Glutamatergic neuron (in vitro differentiated cells): ENCODE data around the gene CAMK2D. TPM values are rescaled to one million over a fixed set of nuclear protein-coding genes. Genes with fewer than 3 reads are reported as not detected.

Experiments used
- DNase-seq: peaks from one replicate; pipeline ENCODE4 v3.0.0; 2022
- H3K27ac Mint-ChIP-seq: one replicate; pipeline ENCODE4 v1.8.0; 2020; ENCODE audit warnings: mild to moderate bottlenecking, mixed read lengths, inconsistent platforms; ENCODE audit not compliant: unreplicated experiment
- H3K27me3 Mint-ChIP-seq: one replicate; pipeline ENCODE4 v1.8.0; 2020; ENCODE audit warnings: mild to moderate bottlenecking, moderate library complexity, mixed read lengths, inconsistent platforms; ENCODE audit not compliant: unreplicated experiment
- H3K36me3 Mint-ChIP-seq: one replicate; pipeline ENCODE4 v1.8.0; 2020; ENCODE audit warnings: mild to moderate bottlenecking, mixed read lengths, inconsistent platforms; ENCODE audit not compliant: unreplicated experiment
- H3K4me1 Mint-ChIP-seq: one replicate; pipeline ENCODE4 v1.8.0; 2020; ENCODE audit warnings: mild to moderate bottlenecking, low read depth, mixed read lengths, inconsistent platforms; ENCODE audit not compliant: unreplicated experiment
- H3K4me3 Mint-ChIP-seq: one replicate; pipeline ENCODE4 v1.8.0; 2020; ENCODE audit warnings: mild to moderate bottlenecking, mixed read lengths, inconsistent platforms; ENCODE audit not compliant: unreplicated experiment
- H3K9me3 Mint-ChIP-seq: one replicate; pipeline ENCODE4 v1.8.0; 2020; ENCODE audit warnings: mild to moderate bottlenecking, moderate library complexity, mixed read lengths, inconsistent platforms; ENCODE audit not compliant: unreplicated experiment
- total RNA-seq: library from RNA; stranded (reverse); fragmentation: NEBNext Ultra II Directional; extraction: Animal tissue kit (Norgen Biotek cat#: 25700); gene quantifications from one replicate; pipeline ENCODE4 v1.2.1, GENCODE V29; 2021; ENCODE audit not compliant: unreplicated experiment
- TF ChIP-seq, protein P1 (sequence below): fragments of 200-600 bp; sonication (generic); IDR thresholded peaks from one replicate; pipeline ENCODE4 v1.5.0; 2021; ENCODE audit not compliant: partially characterized antibody, unreplicated experiment

The CAMK2D gene
- total RNA-seq, 1 donor from 2014 or later: 24.8 TPM

DNA sequence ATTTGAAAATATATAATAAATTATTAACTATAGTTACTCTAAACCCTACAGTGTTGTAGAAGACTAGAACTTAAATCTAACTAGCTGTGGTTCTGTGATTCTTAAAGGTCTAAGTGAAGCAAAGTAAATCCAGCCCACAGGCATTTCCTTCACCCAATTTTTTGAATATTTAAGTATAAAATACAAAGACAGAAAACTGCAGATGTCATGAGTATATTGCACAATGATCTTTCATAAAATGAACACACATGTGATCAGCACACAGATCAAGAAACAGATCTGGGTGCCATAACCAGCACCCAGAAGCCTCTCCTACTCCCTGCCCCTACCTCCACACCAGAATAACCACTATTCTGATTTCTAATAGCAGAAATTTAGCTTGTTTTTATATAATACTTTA, 82.9 kb downstream of the CAMK2D start:
- no peak overlapping the region for H3K27ac Mint-ChIP-seq
- no peak overlapping the region for H3K4me3 Mint-ChIP-seq
- TF ChIP-seq, protein P1, sequence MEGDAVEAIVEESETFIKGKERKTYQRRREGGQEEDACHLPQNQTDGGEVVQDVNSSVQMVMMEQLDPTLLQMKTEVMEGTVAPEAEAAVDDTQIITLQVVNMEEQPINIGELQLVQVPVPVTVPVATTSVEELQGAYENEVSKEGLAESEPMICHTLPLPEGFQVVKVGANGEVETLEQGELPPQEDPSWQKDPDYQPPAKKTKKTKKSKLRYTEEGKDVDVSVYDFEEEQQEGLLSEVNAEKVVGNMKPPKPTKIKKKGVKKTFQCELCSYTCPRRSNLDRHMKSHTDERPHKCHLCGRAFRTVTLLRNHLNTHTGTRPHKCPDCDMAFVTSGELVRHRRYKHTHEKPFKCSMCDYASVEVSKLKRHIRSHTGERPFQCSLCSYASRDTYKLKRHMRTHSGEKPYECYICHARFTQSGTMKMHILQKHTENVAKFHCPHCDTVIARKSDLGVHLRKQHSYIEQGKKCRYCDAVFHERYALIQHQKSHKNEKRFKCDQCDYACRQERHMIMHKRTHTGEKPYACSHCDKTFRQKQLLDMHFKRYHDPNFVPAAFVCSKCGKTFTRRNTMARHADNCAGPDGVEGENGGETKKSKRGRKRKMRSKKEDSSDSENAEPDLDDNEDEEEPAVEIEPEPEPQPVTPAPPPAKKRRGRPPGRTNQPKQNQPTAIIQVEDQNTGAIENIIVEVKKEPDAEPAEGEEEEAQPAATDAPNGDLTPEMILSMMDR: no peak
- no peaks in the 10 kb centered on the region for H3K36me3 Mint-ChIP-seq
- no peaks in the 10 kb centered on the region for H3K9me3 Mint-ChIP-seq
- peaks cover 16% of the 10 kb centered on the region for H3K4me1 Mint-ChIP-seq
- DNase-seq: no peak
- no peaks in the 10 kb centered on the region for H3K27me3 Mint-ChIP-seq

DNA sequence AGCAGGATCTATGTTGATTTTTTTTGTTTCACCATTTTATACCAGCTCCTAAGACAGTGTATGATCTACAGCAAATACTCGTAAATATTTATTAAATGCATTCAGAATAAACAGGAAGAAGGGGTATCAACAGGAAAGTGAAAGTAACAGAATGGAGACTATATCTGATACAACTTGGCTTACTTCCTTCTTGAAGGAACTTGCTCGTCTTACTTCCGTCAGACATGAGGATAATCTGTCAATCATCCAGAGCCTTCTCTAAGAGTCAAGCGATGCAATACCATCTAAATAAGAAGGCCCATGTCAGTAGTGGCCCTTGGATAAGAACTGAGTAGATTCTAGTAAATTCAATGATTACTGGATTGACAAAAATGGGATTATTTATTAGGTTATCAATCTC, 84.2 kb downstream of the CAMK2D start:
- Mint-ChIP-seq H3K27me3 (no peaks in the 10 kb centered on the region), H3K36me3 (no peaks in the 10 kb centered on the region), H3K27ac (no peak overlapping the region), H3K4me3 (no peak overlapping the region), H3K4me1 (peaks cover 19% of the 10 kb centered on the region), H3K9me3 (no peaks in the 10 kb centered on the region)
- no peak for DNase-seq
- TF ChIP-seq, protein P1: no peak

DNA sequence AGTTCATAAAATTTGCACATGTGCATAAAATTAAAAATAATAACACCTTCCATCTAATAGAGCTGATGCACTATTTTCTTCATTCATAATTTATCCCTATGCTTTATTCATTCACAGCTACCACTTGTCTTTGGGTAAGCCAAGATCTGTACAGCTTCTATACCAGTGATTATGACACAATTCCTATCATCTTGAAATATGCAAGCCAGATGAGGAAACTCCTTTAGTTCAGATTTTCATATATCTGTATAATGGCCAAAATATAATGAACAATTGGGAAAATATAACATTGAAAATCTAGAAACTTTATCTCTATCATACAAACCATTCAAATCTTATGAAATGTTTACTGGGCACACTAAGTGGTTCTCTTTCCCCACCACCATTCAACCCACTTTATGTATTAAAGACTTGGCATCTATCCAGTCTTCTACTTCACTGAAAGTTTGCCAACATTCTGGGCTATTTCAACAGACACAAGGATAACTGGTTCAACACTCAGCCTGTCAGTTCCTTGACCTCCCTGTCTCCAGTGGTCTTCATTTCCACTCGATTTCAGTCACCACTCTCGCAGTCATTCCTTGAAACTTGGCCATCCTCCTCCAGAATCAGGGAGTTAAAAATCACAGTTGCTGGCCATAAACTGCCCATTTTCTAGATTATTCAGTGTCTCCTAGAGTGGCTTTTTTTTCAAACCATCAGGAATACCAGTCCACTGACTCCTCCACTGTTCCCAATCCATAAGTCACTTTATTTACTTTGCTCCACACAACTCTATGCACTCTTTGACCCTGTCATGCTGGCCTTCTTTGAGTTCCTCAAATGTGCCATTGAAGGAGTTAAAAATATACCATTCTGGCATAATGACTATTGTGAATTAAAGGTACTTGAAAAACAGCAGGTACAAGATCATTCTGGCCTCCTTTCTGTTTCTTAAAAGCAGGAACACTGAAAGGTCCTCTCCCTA, 85.5 kb downstream of the CAMK2D start:
- Mint-ChIP-seq H3K4me3 (no peak overlapping the region), H3K36me3 (no peaks in the 10 kb centered on the region), H3K27ac (no peak overlapping the region), H3K9me3 (no peaks in the 10 kb centered on the region), H3K4me1 (peaks cover 22% of the 10 kb centered on the region), H3K27me3 (no peaks in the 10 kb centered on the region)
- no peak for DNase-seq
- TF ChIP-seq, protein P1: no peak

DNA sequence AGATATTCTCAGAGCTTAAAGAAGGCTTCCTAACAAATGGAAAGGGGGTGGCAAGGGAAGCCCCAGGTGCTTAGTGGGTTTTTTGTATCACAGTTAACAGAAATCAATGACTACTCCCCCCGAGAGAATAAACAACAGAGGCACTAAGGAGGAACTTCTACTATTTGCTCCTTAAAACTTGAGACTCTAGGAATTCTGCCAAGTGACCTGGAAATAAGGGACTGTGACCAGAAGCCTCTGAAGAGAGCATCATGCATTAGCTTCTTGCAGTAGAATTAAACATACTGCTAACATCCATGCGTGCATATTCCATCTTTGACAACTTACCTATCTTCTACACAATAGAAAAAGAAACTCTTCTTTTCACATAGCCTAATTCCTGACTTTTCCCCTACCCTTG, 86.8 kb downstream of the CAMK2D start:
- no peak for DNase-seq

More for the DNA sequence above, 86.8 kb downstream of the CAMK2D start:
- Mint-ChIP-seq H3K4me1 (peaks cover 22% of the 10 kb centered on the region), H3K27me3 (peaks cover 3% of the 10 kb centered on the region), H3K27ac (no peak overlapping the region), H3K36me3 (no peaks in the 10 kb centered on the region), H3K9me3 (no peaks in the 10 kb centered on the region), H3K4me3 (no peak overlapping the region)
- TF ChIP-seq, protein P1: no peak
